HG02970 (cell line): Measurements from ENCODE around the gene CSDE1.
A peak's percentile ranks its signal among the peaks of the same experiment; 100 is the strongest.

Experiments
- ATAC-seq: cut with Tn5 transposase; IDR thresholded peaks from one replicate; pipeline ENCODE4 v1.9.1; 2021; ENCODE audit warnings: mild to moderate bottlenecking, moderate library complexity, moderate number of reproducible peaks; ENCODE audit not compliant: unreplicated experiment, low FRiP score

CSDE1 gene

GRCh38 chr1:114707604-114708003 is 50.2 kb downstream of the CSDE1 start:
- no peak for ATAC-seq

- ATAC-seq = no peak
Observed at GRCh38 chr1:114703242-114703641, 54.5 kb downstream of the CSDE1 start.

- no peak for ATAC-seq
Observed at GRCh38 chr1:114702737-114703136, 55.0 kb downstream of the CSDE1 start.

DNA sequence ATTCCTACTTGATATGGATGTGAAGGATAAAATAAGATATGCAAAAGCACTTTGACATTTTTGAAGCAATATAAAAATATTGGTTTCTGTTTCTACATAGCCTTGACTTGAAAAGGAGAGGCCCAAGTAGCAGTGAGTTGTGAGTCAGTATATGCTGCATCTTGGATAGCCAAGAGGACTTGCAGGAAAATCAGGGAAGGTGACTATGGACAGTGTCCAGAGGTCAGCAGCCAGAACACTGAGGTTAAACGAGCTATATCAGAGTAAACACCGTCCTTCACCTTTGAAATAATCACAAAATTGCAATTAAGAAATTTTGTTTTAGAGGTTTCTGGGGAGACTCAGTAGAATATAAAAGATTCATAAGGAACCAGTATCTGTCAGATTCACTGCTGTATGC is 55.9 kb downstream of the CSDE1 start:
- ATAC-seq = no peak

DNA sequence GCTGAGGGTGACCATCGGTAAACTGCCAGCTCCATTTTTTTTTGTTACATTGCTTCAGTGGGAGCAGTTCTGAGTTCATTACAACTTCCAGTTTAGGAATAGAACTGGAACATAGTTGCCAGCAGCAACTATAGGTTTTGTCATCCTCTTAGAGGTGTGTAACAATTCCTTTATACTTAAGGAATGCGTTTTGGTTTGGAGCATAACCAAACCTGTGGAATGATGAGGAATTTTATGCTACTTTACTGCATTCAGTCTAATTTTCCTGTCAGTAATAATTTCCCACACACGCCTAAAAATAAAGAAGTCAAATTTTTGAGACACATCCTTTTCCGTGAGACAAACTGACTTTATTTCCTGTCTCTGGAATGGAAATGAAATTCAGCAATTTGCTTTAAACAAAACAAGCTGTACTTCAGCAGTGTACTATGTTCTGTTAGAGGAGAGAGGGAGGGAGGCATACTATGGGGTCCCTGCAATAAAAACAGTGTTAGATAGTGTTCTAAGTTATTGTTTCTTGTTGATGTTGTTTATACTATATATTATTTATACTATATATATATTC is 57.7 kb downstream of the CSDE1 start:
- ATAC-seq = no peak

GRCh38 chr1:114696810-114697209 is 61.0 kb downstream of the CSDE1 start:
- no peak for ATAC-seq

DNA sequence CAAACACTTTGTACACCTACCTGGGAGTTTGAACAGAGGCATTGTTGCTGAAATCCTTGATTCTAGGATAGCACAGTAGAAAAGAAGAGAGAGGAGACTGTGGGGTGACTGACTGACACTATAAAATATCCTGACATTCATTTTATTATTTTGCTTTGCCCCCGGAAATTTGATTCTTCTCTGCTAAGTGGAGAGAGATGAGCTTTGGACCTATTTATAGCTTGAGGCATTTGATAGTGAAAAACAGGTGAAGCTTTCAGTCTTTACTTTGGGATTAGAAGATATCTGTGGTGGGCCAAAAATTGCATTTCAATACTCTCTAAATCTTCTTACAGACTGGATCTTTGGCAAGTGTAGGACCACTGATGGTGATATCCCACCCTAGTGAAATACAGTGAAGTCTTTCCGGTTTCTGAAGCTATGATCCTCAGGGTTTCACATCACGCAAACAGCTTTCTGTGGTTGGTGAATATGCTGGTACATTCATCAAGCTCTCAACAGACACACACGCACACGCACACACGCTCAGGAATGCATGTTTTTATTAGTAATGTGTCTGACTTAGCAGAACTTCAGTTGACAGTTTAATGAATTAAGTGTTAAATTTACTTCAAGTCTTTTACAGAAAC is 62.2 kb downstream of the CSDE1 start, which contains the start of gene AMPD1:
Gene AMPD1, minus strand, starts transcription at position 117 of the 629 bp plus-strand sequence. Its CDS starts 75 bp downstream, at position 42.
- ATAC-seq = no peak

DNA sequence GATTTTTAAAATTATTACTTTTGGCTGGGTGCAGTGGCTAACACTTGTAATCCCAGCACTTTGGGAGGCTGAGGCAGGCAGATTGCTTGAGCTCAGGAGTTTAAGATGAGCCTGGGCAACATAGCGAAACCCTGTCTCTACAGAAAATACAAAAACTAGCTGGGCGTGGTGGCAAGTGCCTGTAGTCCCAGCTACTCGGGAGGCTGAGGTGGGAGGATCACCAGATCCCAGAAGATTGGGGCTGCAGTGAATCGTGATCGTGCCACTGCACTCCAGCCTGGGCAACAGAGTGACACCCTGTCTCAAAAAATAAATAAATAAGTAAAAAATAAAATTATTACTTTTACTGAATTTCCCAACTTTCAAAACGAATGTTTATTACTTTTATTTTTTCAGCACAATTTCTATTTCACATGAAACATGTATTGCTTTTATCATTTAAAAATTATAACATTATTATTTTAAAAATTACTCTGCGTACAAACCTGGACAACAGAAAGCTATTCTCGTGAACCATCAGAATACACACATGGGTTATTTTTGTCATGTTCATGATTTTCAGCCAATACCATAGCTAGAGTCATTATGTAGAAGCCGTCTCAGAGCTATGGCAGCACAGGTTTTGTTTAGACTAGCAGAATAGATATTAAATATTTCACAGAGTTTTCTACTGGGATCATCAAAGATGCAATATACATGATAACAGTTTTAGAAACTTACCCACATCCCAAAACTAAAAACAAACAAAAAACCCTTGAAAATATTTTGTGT is 63.1 kb downstream of the CSDE1 start:
- ATAC-seq = no peak

DNA sequence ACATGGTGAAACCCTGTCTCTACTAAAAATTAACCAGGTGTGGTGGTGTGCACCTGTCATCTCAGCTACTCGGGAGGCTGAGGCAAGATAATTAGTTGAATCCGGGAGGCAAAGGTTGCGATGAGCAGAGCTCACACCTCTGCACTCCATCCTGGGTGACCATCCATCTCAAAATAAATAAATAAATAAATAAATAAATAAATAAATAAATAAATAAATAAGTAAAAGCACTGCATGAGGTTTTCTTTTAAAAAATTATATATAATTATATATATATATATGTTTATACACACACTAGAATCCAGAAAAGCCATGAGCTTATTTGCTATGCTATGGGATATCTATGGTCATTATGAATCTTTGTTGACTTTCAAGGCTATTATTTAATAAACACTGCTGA is 64.8 kb downstream of the CSDE1 start:
- ATAC-seq = no peak

DNA sequence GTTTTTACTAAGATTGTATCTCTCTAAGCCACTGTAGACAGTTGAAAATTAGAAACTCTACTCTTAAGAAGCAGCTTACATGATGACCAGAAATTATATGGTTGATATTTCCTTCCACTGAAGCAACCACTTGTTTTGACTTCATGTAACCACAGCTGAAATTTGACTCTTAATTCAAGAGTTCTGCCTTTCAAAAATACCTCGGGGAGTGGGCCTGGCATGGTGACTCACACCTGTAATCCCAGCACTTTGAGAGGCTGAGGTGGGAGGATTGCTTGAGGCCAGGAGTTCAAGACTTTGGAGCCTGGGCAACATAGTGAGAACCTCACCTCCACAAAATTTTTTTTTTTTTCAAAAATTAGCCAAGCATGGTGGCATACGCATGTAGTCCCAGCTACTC is 66.7 kb downstream of the CSDE1 start:
- ATAC-seq = no peak

DNA sequence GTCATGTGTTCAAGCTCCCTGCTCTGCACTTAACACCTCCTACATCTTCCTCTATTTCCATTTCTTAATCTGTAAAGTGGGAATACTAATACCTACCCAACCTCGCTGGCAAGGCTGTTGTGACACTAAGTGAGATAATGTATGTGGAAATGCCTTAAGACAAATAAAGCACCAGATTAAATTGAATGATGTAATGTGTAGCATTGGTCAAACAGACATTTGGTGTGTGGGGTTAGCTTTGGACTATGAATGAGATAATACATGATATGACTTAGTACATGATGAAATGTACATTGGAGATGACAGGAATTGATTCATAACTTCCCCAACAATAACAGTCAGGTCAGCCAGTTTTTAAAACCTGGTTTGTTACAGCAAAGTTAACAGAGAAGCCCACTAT is 67.6 kb downstream of the CSDE1 start:
- ATAC-seq = no peak

GRCh38 chr1:114688526-114688925 is 69.3 kb downstream of the CSDE1 start:
- ATAC-seq = no peak

GRCh38 chr1:114685851-114686250 is 71.9 kb downstream of the CSDE1 start:
- no peak for ATAC-seq

DNA sequence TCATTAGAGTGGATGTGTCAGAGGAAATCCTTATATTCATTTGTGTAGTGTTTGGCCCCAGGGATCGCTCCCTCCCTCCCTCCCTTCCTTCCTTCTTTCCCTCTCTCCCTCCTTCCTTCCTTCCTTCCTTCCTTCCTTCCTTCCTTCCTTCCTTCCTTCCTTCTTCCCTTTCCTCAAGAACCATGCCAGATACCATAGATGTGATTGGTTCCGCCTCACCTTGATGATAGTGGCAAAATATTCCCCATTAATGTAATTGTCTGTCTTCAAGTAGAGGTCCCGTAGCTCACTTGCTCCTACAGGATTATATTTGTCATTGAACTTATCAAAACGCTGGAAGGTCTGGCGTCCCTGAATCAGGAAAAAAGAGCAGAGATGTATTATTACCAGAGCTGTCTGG is 80.1 kb downstream of the CSDE1 start:
- no peak for ATAC-seq

DNA sequence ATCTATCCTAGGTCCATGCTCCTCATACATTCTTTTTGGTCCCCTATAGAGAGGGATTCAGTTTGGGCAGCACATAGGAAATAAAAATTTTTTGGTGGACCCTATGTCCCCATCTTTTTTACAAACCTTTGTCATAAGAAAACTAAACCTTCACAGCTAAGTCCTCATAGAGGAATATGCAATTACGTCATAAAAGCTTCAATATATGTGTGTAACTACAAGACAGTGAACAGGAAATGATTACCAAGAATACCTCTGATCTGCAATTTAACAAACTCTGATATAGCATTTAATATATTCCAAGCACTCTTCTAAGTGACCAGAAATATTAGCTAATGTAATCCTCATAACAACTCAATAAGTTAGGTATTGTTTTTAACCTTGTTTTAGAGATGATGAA is 81.7 kb downstream of the CSDE1 start:
- ATAC-seq = no peak

DNA sequence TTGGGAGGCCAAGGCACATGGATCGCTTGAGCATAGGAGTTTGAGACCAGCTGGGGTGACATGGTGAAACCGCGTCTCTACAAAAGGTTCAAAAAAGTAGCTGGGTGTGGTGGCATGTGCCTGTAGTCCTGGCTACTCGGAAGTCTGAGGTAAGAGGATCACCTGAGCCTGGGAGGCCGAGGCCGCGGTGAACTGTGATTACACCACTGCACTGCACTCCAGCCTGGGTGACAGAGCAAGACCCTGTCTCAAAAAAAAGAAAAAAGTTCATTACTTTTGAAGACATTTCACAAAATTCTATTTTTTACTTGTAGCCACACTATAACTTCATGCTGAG is 85.9 kb downstream of the CSDE1 start:
- ATAC-seq = no peak

DNA sequence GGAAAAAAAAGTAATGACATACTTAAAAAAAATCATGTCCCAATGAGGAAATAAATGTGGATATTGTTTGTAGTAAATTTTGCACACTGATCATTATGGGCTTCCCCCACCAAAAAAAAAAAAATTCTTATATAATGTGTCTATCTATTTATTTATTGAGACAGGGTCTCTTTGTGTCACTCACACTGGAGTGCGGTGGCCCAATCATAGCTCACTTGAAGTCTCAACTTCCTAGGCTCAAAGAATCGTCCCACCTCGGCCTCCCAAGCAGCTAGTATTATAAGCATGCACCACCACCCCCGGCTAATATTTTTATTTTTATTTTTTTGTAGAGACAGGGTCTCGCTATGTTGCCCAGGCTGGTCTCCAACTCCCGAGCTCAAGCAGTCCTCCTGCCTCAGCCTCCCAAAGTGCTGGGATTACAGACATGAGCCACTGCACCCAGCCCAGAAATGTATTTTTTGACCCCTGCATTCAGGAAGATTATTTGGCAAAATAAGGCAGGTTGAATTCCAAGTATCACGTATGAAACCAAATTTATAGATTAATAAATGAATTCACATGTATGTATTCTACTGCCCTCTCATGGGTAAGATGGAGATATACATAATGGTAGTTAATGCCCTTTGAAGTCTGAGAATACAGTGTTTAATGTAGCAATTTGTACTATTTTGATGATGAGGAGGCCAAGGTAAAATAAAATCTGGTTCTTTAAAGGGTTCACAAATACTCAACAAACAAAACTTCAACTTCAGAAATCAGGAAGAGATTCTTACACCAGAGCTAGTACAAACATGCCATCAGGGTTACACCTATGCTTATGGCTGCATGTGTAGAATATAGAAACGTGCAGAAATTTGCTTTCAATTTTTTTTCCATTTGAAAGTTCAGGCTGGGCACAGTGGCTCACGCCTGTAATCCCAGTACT is 86.5 kb downstream of the CSDE1 start:
- no peak for ATAC-seq

DNA sequence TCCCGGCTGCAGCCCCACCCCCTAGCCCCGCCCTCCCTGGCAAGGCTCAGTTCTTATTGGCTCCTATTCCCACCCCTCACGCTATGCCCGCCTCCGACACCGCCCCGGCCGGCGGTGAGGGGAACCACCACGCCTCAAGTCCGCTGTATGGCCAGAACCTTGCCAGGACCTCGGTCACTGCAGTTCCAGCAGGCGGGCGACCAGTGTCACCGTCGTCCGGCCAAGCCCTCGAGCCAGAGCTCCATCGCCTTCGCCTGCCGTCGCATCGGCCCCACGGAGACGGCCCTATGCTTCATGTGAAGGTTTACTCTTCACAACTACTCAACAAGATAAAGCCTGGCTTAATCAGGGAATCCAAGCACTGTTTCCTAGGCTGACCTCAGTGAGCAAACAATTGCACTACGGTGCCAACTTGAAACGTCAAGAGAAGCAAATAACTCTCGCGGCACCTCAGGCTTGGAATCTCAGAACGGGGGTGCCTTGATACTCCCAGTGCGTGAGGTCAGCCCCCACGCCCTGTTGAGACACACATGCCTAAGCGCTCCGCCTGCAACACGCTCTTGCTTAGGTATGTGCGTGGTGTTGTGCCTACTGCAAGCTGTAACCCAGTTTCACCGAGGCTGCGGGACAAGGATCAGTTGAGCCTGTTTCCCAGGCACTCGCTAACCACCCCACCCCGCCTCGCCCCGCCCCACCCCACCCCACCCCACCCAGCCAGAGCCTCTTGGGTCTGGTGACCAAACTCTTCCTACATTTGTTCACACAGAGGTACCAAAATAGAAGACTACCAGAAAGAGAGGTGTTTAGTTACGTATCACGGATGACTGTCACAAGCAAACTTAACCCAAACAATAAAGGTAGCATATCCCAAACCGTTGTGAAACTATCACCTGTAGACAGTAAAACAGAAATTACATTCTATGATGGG is 87.4 kb downstream of the CSDE1 start:
- ATAC-seq = peak; percentile 97

GRCh38 chr1:114669562-114670082 is 88.2 kb downstream of the CSDE1 start, which contains the start of gene DENND2C:
DENND2C (minus strand) TSS chr1:114670049; CDS start chr1:114625984, 44,065 bp downstream.
- ATAC-seq = peak; percentile 56
